Stomach (tissue), 4 donors: Measurements from ENCODE around the gene OSBP2.

Source experiments
- CTCF ChIP-seq, 7 experiments: fragments of 450-650 bp in 4 of 7; fragments of 200-600 bp in 3 of 7; sonication (generic) in 3 of 7; IDR thresholded peaks; one replicate each; pipeline ENCODE4 v1.5.1; 2016 to 2019; ENCODE audit warnings: antibody characterized with exemption in 7 of 7, control low read depth in 2 of 7, mild to moderate bottlenecking in 1 of 7
- POLR2A ChIP-seq, 4 donors: fragments of 450-650 bp; IDR thresholded peaks; one replicate each; pipeline ENCODE4 v1.6.1; 2016; ENCODE audit warnings: antibody characterized with exemption in 4 of 4, control low read depth in 2 of 4, mild to moderate bottlenecking in 1 of 4, moderate library complexity in 1 of 4

- TF ChIP-seq CTCF (IDR thresholded peaks at IDR 0.05) (no peak), POLR2A (IDR thresholded peaks at IDR 0.05) (no peak)
Observed at GRCh38 chr22:30884211-30885000, 189.7 kb downstream of the OSBP2 start.
